GM19025 (cell line): ENCODE results near the gene ZBTB7A.

Experiments used
- ATAC-seq: cut with Tn5 transposase; IDR thresholded peaks from one replicate; pipeline ENCODE4 v1.9.1; 2021; ENCODE audit warnings: mild to moderate bottlenecking, low read depth, moderate library complexity; ENCODE audit not compliant: unreplicated experiment

ZBTB7A gene

DNA sequence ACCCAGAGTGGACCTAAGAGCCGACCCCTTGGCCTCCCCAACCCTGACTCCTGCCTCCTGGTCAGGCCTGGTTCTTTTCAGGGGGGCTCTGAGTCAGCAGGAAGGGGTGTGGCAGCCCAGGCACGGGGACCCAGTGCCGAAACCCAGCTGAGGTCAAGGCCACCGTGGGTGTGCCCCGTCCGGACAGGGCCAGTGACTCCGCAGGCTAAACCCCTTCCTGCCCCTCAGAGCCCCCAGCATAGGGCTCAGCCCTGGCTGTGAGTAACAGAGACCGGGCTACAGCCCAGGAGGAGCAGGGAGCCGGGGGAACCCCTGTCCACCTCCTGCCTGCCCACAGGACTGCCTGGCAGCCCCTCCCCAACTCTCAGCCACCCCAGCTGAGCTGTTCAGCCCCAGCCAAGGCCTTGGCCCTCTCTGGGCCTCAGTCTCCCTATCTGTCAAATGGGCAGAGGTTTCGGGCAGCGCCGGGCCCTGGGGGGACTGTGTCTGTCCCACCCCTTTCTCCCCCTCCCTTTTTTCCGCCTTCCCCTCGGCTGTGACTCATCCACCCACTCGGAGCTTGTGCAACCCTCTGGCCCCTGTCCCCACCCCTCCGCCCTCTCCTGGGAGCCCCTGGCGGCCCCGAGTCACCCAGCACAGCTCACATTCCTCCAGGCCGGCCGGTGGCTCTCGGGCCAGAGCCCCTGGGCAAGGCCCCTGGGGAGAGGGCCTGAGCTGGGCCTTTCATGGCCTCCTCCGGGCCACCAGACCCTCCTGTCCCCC lies 8.6 kb downstream of the ZBTB7A start:
- no peak for ATAC-seq

DNA sequence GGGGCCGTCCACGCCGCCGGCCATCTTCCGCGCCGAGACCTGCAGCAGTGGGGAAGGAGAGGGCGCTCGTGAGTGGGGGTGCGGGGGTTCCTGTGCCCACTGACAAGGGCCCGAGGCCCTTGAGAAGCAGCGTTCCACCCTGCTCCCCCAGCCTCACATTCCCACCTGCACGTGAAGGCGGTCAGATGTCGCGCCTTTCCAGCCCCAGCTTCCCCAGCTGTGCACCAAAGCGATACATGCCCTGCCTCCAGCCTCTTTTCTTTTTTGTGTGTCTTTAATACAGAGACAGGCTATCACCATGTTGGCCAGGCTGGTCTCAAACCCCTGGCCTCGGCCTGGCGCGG lies 11.5 kb downstream of the ZBTB7A start:
- no peak for ATAC-seq

DNA sequence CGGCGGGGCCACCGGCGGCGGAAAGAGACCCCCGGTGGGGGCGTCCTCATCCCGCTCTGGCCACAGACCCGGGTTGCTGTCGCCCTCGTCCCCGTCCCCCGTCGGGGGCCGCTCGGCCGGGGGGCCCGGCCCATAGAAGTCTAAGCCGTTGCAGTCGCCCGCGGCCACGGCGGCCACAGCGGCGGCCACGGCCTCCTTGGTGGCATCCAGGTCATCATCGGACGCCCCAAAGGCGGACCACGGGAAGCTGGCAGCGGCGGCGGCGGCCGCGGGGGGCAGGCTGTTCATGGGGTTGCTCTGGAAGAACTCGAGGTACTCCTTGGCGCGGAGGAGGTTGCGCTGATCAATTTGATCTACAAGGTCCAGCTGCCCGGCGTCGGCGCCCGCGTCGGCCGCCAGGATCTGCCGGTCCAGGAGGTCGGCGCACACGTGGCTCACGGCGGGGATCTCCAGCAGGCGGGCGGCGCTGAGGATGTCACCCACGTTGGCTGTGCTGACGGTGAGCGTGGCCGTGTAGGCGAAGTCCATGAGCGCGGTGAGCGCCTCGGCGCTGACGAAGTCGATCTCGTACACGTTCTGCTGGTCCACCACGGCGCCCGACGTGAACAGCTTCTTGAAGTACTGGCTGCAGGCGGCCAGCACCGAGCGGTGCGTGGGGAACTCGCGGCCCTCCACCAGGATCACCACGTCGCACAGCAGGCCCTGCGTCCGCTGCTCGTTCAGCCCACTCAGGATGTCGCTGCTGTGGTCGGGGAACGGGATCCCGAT lies 12.1 kb downstream of the ZBTB7A start:
- no peak for ATAC-seq

DNA sequence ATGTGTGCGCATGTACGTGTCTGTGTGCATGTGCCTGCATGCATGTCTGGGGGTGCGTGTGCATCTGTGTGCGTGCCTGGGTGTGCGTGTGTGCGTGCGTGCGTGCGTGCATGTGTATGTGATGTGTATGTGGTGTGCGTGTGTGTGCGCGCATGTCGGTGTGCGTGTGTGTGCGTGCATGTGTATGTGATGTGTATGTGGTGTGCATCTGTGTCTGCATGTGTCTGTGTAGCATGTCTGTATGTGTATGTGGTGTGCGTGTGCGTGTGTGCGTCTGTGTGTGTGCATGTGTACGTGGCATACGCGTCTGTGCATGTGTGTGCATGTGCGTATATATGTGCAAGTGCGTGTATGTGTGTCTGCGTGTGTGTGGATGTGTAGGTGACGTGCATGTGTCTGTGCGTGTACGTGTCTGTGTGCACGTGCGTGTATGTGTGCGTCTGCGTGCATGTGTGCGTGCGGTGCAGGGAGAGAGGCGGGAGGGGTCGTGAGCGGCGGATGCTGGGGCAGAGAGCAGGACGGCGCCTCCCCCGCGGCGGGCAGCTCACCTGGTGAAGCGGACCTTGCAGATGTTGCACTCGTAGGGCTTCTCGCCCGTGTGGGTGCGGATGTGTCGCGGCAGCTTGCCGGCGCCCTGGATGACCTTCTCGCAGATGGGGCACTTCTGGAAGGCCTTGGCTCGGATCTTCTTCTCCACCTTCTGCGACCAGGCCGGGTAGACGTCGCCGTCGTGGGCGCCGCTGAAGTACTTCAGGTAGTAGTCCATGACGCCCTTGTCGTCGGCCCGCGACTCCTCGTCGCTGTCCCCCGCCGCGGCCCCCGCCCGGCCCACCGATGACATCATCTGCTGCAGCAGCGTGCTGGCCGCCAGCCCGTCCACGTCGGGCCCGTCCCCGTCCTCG lies 13.0 kb downstream of the ZBTB7A start:
- no peak for ATAC-seq

DNA sequence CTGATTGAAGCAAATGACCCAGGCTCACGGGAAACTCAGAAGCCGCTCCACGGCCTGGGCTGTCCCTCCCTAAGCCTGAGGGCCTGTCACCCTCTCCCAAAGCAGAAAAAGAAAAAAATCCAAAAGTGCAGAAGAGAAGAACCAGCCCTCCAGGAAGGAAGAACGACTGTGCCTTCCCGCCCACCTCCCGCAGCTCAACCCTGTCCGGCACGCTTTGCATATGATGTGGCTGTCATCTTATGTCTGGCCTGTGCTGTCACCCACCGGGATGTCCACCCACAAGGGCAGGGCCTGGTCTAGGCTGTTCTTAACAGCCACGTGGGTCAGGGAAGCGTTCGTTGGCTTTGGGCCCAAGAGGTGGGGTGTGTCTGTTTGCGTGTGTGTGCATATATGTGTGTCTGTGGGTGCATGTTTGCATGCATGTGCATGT lies 13.7 kb downstream of the ZBTB7A start:
- ATAC-seq = no peak

DNA sequence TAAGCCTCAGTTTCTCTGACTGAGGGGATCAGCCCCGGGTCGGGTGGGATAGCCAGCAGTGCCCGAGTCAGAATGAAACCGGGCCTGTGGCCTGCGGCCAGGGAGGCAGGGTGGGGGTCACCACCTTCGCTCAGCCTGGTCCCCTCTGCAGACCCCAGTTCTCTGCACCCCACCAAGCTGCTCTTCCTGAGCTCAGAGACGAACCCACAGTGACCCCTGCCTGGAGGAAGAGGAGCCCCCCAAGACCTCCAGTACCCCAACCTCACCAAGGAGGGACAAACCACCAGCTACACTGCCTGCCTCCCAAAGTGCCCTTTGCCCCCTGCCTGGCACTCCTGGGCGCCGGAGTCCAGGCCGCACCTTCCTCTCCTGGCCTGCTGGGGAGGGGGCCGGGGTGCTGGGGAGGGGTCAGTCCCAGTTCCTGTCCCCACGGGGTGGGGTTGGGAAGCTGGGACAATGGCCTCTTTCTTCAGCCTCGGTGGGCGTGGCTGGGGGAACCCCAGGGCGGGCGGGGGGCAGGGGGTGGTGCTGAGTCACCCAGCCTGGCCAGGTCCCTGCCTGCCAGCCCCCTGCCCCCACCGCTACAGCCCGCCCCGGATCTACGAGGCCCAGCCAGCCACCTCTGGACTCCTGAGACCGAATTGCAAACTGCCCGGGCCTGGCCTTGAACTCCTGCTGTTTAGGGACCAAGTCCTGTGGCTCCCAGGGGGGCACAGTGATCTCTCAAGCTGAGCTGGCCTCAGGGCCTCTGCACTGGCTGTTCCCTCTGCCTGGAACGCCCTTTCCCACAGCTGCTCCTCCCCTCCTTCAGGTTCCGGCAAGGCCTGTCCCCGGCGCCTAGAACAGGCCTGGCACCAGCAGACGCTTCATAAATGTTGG lies 14.3 kb downstream of the ZBTB7A start:
- ATAC-seq = no peak

DNA sequence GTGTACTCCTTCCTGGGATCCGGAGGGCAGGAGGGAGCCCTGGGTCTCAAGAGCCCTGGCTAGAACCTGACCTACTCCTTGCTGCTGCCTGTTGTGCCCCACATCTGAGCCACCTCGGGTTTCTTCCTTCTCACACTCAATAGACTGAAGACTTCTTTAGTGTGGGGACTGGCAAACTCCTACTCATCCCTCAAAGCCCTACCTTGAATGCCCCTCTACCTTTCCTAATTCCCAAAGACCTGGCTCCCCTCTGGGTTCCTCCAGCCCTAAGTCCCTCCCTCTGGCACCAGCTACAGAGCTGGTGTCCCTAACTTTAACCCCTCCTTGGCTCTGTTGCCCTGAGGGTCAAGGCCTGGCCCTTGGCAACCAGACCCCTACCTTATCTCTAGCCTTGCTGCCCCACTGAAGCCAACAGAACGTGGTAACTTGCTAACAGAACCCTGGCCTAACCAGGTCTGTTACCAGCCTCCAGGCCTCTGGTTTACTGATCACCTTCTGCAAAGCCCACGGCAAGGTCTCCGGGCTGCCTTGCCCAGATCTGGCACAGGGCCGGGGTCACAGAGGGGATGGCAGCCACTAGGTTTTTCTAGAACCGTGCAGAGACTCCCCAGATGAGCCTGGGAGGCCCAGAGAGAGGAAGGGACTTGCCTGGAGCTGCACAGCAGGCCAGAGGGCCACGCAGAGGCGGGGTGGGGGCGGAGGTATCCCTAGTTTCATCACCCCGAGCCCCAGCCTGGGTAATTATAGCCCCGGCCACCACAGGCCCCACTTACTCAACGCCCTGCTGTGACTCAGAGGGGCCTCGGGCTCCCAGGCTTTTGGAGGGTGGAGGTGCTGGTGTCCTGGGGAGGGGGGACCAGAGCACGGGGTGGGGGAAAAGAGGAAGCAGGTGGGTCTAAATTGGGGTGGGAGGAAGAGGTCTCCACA lies 15.3 kb downstream of the ZBTB7A start:
- ATAC-seq = no peak

DNA sequence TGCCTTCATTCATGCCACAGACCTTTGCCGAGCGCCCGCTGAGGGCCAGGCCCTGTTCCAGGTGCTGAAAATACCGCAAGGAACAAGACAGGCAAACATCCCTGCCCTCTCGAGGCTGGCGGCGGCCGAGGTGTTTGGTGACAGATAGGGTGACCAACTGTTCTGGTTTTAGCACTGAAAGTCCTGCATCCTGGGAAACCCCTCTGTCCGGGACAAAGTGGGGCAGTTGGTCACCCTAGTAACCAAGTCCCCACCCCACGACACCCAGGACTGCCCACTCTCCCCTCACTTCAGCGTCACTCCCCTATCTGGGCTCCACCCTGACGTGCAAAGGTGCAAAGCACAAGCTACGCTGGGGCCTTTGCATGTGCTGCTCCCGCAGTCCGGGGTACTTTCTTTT lies 17.3 kb downstream of the ZBTB7A start:
- ATAC-seq = no peak

DNA sequence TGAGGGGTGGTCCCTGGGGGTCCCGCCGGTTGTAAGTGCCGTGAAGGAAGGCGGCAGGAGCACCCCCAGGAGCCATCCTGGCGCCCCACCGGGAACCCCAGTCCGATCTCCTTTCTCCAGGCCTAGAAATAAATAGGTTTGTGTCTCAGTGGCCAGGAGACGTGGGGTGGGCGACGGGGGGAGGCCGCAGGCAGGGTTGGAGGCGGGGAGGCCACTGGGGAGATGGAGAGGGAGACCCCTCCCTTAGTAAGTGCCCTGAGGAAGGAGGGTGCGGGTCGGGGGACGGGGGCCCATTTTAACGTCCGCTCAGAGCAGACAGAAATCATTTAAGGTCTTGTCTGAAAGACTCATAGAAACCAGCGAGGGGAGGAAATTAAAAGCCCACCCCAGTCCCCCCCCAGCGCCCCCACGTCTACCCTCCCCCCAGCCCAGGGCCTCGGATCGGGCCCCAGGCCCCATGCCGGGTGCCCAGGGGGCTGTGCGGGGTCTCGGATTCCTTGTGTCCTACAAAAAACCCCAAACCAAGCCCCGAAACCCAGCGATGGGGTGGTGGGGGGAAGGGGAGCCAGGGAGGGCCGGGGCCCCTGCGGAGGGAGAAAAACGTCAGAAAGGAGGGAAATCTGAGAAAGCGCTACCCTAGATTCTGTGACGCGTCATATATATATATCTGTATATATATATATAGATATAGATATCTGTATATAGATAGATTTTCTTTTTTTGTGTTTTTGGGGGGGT lies 19.6 kb downstream of the ZBTB7A start:
- ATAC-seq = no peak

DNA sequence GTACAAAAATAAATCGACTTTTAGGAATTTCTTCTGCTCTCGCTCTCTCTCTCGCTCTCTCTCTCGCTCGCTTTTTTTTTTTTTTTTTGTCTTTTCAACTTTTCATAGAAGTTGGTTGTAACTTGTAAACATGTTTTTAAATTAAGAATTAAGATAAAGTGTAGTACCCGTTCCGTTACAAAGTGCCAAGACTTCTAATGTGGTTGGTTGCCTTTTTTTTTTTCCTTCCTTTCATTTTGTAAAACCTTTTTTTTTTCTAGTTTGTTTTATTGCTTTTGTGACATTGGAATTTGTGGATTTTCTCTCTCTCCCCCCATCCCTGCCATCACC lies 20.4 kb downstream of the ZBTB7A start:
- no peak for ATAC-seq

DNA sequence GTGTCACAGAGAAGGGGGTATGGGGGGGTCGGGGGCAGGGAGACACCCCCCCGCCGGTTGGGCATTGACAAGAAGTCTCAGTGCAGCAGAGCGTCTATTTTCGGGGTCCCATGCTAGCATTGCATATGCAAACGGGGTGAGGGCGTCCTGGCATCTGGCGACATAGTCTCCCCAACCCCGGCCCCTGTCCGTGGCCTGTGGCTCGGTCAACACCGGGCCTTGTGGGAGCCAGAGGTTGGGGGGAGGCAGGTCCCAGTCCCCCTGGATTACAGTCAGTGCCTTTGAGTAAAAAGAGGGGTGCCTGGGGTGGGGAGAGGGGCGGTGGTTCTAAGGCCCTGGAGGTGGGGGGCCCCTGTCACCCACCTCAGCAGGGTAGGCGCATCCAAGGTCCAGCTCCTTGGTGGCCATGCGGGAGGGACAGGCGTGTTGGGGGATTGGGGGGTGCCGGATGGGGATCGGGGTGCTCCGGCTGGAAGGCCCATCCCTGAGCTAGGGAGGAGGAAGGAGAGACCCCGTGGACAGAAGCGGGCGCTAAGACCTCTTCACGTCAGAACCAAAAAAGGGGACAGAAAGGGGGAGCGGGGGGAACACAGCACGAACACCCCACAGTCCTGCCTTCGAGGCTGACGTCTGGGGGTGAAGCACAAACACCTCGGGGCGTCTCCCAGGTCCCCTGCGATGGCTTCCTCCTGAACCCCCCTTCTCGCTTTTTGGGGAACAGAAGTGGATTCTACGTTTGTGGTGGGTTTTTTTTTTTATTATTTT lies 20.9 kb downstream of the ZBTB7A start:
- no peak for ATAC-seq

DNA sequence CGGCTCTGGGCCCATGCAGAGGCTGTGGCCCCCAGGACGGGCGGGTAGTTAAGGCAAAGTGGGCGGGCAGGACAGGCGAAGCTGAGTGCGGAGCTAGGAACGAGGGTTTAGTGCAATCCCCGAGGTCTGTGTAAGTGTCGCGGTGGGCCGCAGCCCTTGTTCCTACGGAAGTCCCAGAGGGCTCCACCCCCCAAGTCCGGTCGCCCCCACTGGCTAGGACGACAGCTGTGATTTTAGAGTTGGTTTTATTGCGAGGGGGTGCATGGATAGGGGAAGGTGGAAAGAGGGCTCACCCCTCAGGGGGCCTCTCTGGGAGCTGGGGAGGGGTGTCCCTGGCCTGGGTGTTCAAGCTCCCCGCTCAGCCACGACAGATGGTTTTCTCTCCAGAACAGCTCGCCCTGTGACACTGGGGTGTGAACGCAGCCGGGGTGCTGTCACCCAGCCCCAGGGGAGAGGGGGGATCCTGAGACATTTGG lies 21.7 kb downstream of the ZBTB7A start:
- no peak for ATAC-seq

DNA sequence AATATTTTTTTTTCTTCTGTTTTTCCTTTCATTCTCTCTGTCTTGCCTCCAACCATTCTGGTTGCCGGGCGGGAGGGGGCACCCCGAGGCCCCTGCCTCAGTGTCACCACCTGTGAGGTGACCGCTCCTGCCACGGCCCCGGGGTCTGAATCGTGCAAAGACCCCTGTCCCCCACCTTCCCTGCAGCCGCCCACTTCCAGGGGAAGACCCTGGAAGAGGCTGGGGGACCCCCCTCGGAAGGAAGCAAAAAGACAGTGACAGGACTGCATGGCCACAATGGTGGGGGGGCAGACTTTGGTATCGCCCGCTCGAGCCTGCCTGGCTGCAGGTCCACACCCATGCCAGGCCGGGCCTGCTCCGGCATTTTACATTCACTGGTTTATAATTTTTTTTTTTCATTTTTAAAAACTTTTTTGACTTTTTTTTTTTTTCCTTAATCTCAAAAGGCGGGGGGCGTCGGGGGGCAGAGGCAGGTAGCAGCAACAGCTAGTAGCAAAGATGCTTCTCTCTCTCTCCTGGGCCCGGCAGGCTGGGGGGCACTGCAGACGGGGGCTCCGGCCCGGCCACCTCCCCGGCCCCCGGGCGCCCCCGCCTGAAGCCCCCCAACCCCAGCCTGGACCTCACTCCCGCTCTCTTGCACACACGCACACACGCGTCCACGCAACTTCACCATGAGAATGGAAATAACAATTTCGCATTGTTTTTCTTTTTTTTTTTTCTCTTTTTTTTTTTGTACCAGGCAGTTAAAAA lies 22.6 kb downstream of the ZBTB7A start:
- no peak for ATAC-seq

DNA sequence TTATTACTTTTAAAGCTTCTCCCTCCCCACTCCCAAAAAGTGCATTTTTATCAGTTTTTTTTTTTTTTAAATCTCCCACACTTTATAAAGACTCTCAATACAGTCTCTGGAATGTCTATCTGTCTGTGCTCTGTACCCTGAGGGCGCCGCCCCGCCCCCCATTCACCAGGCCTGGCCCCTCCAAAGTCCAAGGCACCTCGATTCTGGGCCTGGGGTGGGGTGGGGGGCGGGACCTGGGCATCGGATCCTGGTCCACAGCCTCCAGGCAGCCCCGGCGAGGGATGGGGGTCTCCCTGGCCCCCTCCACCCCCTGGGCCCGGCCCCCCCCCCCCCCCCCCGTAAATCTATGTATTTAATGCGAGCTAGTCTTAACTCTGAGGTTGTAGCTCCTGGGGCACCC lies 23.3 kb downstream of the ZBTB7A start:
- ATAC-seq = no peak

DNA sequence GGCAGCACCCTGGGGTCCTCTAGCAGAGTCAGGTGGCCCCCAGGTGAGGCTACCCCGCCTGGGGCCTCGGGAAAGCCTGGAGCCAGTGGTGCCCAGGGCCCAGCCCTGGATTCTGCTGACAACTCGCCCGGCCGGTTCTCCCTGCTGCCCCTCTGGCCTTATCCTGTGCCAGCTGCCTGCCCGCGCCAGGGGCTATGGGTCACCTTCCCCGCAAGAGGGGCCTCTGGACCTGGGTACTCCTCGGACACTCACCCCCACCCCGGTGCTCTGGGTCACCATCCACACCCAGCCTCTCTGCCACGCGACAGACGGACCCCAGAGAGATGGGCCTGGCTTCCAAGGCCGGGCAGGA lies 24.0 kb downstream of the ZBTB7A start:
- ATAC-seq = no peak

DNA sequence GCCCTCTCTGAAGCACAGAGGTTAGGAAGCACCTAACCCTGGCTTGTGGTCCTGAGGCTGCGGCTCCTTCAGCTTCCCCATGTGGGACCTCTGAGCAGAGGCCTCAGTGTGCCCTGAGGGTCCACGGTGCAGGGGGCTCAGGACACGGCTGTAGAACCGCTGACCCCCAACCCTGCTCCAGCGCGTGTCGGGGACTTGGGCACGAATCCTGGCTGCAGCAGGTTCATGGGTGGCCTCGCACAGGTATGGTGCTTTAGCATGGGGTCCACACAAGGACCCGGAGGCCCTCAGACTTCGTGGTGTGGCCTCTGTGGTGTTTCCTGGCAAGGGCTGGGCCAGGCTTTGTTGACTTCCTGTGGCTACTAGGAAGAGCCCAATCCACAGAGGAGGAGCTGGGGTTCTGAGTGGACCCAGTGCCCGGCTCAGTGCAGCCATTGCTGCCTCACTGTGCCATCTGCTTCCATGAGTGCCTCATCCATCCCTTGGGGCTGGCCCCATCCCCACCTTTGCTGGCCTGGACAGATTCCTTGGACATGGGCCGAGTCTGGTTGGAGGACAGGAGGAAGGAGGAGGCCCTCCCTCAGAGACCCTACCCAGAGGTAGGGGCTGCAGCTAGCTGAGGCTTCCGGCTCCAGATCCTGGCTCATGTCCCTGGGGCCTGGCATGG lies 24.5 kb downstream of the ZBTB7A start:
- no peak for ATAC-seq
